Activated CD8-positive, alpha-beta T cell treated with anti-CD3 and anti-CD28 coated beads for 36 hours (primary cell): ENCODE data around the gene REL. TPM values are rescaled to one million over a fixed set of nuclear protein-coding genes. Genes with fewer than 3 reads are reported as not detected.
A peak's percentile ranks its signal among the peaks of the same experiment; 100 is the strongest.

Experiments used
- ATAC-seq: fragments of 200-7000 bp; cut with Tn5 transposase; one replicate; pipeline ENCODE4 v1.10.0; 2021; ENCODE audit warnings: mild to moderate bottlenecking, moderate library complexity
- CTCF ChIA-PET: fragments of 350-600 bp; sonication (Branson Sonifier 250); formaldehyde crosslinking; loops from one replicate; lab custom pipeline; 2021; ENCODE audit warnings: antibody characterized with exemption; lab: Charles Lee
- POLR2A ChIA-PET: fragments of 350-600 bp; sonication (Branson Sonifier 250); formaldehyde crosslinking; loops from one replicate; lab custom pipeline; 2021; ENCODE audit warnings: antibody characterized with exemption; lab: Charles Lee
- DNase-seq: peaks from one replicate; pipeline ENCODE4 v3.0.0-alpha.2; 2020
- H3K27ac Mint-ChIP-seq: one replicate; pipeline ENCODE4 v1.8.0; 2021; ENCODE audit warnings: mild to moderate bottlenecking, mixed read lengths
- H3K27me3 Mint-ChIP-seq: one replicate; pipeline ENCODE4 v1.8.0; 2021; ENCODE audit warnings: mixed read lengths
- H3K36me3 Mint-ChIP-seq: one replicate; pipeline ENCODE4 v1.8.0; 2021; ENCODE audit warnings: low read depth, mixed read lengths
- H3K4me1 Mint-ChIP-seq: one replicate; pipeline ENCODE4 v1.8.0; 2021; ENCODE audit warnings: low read depth, mixed read lengths
- H3K4me3 Mint-ChIP-seq: one replicate; pipeline ENCODE4 v1.8.0; 2021; ENCODE audit warnings: mild to moderate bottlenecking, moderate library complexity, mixed read lengths
- H3K9me3 Mint-ChIP-seq: one replicate; pipeline ENCODE4 v1.8.0; 2021; ENCODE audit warnings: mixed read lengths
- intact Hi-C: fragments of 100-400 bp; cut with micrococcal nuclease; formaldehyde crosslinking; loops from one replicate; pipeline ENCODE4 v1.10.0; 2022
- total RNA-seq, 2 experiments: library from RNA; stranded (reverse); gene quantifications; one replicate each; pipeline ENCODE4 v1.2.3, GENCODE V29; 2021
- TF ChIP-seq, protein P1 (sequence below): fragments of 200-600 bp; IDR thresholded peaks from one replicate; pipeline ENCODE4 v1.8.0; 2022; ENCODE audit warnings: antibody characterized with exemption, mild to moderate bottlenecking

The REL gene
- total RNA-seq, 2 experiments from 2014 or later = 84.7 to 85.3 TPM

DNA sequence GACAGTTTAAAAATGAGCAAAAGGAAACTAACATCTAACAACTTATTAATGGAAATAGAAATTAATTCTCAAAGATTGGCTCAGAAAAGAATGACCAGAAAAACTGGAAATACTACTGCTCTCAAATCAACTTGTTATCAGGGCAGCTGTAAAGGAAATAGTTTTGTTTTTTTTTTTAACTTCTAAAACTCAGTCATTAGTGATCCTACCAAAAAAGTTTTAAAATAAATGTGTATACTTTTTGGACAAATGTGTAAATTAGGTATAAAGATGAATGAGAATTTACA, 84.1 kb downstream of the REL start:
- no peak for DNase-seq
- peaks cover 2% of the 10 kb centered on the region for H3K9me3 Mint-ChIP-seq
- intact Hi-C loops = no loop called here
- POLR2A ChIA-PET = interaction anchor here (1.6 kb wide), 1 partner anchor 61 kb away, joined by 5 read pairs; no protein-coding TSS in a partner anchor
- H3K27me3 Mint-ChIP-seq = no peaks in the 10 kb centered on the region
- H3K4me3 Mint-ChIP-seq = no peak overlapping the region
- H3K4me1 Mint-ChIP-seq = peaks cover 41% of the 10 kb centered on the region
- ATAC-seq = peak; percentile 18
- TF ChIP-seq, protein P1, sequence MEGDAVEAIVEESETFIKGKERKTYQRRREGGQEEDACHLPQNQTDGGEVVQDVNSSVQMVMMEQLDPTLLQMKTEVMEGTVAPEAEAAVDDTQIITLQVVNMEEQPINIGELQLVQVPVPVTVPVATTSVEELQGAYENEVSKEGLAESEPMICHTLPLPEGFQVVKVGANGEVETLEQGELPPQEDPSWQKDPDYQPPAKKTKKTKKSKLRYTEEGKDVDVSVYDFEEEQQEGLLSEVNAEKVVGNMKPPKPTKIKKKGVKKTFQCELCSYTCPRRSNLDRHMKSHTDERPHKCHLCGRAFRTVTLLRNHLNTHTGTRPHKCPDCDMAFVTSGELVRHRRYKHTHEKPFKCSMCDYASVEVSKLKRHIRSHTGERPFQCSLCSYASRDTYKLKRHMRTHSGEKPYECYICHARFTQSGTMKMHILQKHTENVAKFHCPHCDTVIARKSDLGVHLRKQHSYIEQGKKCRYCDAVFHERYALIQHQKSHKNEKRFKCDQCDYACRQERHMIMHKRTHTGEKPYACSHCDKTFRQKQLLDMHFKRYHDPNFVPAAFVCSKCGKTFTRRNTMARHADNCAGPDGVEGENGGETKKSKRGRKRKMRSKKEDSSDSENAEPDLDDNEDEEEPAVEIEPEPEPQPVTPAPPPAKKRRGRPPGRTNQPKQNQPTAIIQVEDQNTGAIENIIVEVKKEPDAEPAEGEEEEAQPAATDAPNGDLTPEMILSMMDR = no peak
- CTCF ChIA-PET = interaction anchor here (1.1 to 2.0 kb wide), 8 partner anchors 11 to 291 kb away, joined by 3 to 7 read pairs (median 4); no protein-coding TSS in a partner anchor
- peak overlapping the region; percentile 86 for H3K27ac Mint-ChIP-seq
- peaks cover 15% of the 10 kb centered on the region for H3K36me3 Mint-ChIP-seq

DNA sequence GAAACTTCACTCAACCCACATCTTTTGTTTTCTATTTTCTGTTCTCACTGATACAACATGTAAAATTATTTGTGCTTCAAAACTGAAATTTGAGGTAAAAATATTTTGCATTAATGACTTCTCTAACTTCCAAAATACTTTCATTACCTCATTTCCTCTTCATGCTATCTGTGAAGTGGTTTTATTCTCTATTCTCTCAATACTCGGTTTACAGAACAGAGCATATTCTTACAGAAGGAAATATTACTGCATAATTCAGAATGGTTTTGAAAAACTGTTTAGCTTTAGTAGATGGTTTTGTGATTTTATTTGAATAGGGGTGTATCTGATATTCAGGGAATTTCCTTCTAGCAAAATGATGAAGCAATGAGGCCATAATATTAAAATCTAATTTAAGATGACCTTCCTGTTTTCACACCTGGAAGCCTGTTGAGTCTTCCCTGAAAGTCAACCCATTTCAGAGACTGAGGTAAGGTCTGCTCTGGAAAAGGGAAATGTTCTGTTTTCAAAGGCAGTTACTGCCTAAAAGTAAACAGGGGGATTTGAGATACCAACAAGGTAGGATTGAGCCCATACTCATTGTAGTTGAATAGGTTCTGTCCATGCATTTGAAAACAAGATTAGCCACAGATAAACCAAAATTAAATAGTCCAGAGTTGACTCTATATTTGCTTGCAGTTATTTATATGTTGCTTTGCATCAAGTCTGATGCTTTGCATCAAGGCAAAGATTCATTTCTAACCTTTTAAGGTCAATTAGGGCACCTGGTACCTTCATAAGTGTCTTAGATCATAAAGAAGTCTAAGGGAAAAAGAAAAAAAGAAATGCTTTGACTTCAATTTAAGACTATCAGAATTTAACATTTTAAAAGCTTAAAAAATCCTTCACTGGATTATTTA, 85.4 kb downstream of the REL start:
- Mint-ChIP-seq H3K27ac (peak overlapping the region; percentile 65), H3K4me3 (no peak overlapping the region), H3K4me1 (peaks cover 44% of the 10 kb centered on the region), H3K36me3 (peaks cover 15% of the 10 kb centered on the region), H3K27me3 (no peaks in the 10 kb centered on the region), H3K9me3 (peaks cover 2% of the 10 kb centered on the region)
- intact Hi-C loops = no loop called here
- TF ChIP-seq, protein P1 = no peak
- DNase-seq = no peak
- ATAC-seq = peak; percentile 40
- ChIA-PET POLR2A (interaction anchor here (1.2 to 1.7 kb wide), 2 partner anchors 9 to 11 kb away, joined by 3 to 5 read pairs; no protein-coding TSS in a partner anchor), CTCF (interaction anchor here (1.1 to 2.4 kb wide), 4 partner anchors 11 to 161 kb away, joined by 3 to 10 read pairs (median 6); no protein-coding TSS in a partner anchor)

DNA sequence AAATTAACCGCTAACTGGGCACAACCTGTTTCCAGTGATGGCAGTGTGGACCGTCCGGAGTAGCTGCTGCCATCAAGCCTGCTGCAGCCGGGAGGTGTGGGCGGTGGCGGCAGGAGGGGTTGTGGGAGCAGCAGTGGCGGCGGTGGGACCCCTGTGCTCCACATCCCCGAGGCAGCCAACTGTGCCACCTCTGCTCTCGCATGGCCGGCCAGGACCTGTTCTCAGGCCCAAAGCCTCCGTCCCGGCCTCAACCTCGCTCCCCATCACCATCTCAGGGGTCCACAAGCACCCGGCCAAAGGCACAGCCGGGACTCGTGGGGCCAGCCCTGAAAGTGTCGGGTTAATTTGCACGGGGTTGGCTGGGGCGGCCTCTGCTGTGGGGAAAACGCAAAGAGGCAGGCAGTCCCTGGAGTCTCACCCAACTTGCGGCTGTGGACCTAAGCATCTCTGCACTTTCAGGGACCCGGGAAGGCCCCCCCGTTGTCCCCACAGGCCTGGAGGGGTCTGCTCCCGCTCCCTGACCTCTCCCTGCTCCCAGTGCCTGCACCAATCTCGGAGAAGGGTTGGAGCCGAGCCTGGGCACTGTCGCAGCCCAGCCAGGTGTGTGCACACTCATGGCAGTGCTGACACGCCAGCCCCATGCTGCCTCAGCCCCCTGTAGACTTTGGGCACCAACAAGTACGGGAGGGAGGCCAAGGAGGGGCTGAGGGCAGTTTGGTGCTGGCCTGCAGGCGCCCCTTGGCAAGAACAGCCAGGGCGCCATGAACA, 91.7 kb downstream of the REL start:
- H3K36me3 Mint-ChIP-seq = peaks cover 3% of the 10 kb centered on the region
- intact Hi-C loops = no loop called here
- peaks cover 27% of the 10 kb centered on the region for H3K4me1 Mint-ChIP-seq
- no peaks in the 10 kb centered on the region for H3K9me3 Mint-ChIP-seq
- DNase-seq (no peak), ATAC-seq (no peak)
- H3K27ac Mint-ChIP-seq = no peak overlapping the region
- ChIA-PET CTCF (interaction anchor here (1.9 kb wide), 1 partner anchor 25 kb away, joined by 5 read pairs; no protein-coding TSS in a partner anchor), POLR2A (no interaction called here)
- H3K4me3 Mint-ChIP-seq = no peak overlapping the region
- TF ChIP-seq, protein P1 = no peak
- no peaks in the 10 kb centered on the region for H3K27me3 Mint-ChIP-seq

DNA sequence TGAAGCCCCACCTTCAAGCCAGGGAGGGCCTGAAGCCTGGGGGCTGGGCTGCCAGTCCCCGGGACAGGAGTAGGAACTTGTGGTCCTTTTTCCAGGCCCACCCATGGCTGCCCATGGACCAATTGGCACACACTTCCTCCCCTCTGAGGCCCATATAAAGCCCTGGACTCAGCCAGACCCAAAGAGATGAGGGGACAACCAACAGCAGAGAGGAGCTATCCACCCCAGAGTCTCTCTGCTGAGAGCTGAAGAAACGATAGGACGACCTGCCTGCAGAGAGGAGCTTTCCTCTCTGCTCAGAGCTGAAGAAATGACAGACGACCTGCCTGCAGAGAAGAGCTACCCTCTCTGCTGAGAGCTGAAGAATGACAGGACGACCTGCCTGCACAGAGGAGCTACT, 92.3 kb downstream of the REL start:
- peaks cover 27% of the 10 kb centered on the region for H3K4me1 Mint-ChIP-seq
- peaks cover 3% of the 10 kb centered on the region for H3K36me3 Mint-ChIP-seq
- DNase-seq (no peak), ATAC-seq (no peak)
- intact Hi-C loops = no loop called here
- TF ChIP-seq, protein P1 = no peak
- no peaks in the 10 kb centered on the region for H3K27me3 Mint-ChIP-seq
- ChIA-PET CTCF (interaction anchor here (0.9 to 1.2 kb wide), 3 partner anchors 10 to 27 kb away, joined by 3 to 4 read pairs (median 3); no protein-coding TSS in a partner anchor), POLR2A (no interaction called here)
- no peak overlapping the region for H3K4me3 Mint-ChIP-seq
- no peaks in the 10 kb centered on the region for H3K9me3 Mint-ChIP-seq
- no peak overlapping the region for H3K27ac Mint-ChIP-seq
